Ishikawa (cell line): ENCODE results near the gene THSD4.

ENCODE experiments used
- CEBPB ChIP-seq: IDR thresholded peaks from 2 replicates; pipeline ENCODE4 v1.6.1; 2012
- CREB1 ChIP-seq: IDR thresholded peaks from 2 replicates; pipeline ENCODE4 v1.6.1; 2012; ENCODE audit warnings: low read depth
- EGR1 ChIP-seq: IDR thresholded peaks from 2 replicates; pipeline ENCODE4 v1.6.1; 2012
- EP300 ChIP-seq: IDR thresholded peaks from 2 replicates; pipeline ENCODE4 v1.6.1; 2012; ENCODE audit warnings: borderline replicate concordance
- FOXM1 ChIP-seq: IDR thresholded peaks from 2 replicates; pipeline ENCODE4 v1.6.1; 2012; ENCODE audit warnings: low read depth, borderline replicate concordance
- NFIC ChIP-seq: IDR thresholded peaks from 2 replicates; pipeline ENCODE4 v1.6.1; 2012
- RAD21 ChIP-seq: IDR thresholded peaks from 2 replicates; pipeline ENCODE4 v1.6.1; 2012; ENCODE audit warnings: low read depth
- TAF1 ChIP-seq: IDR thresholded peaks from 2 replicates; pipeline ENCODE4 v1.6.1; 2012; ENCODE audit warnings: low read depth, mild to moderate bottlenecking
- TCF12 ChIP-seq: IDR thresholded peaks from 2 replicates; pipeline ENCODE4 v1.6.1; 2012; ENCODE audit warnings: low read depth
- TEAD4 ChIP-seq: IDR thresholded peaks from 2 replicates; pipeline ENCODE4 v1.6.1; 2012
- YY1 ChIP-seq: IDR thresholded peaks from 2 replicates; pipeline ENCODE4 v1.6.1; 2012; ENCODE audit warnings: low read depth
- ZBTB7A ChIP-seq: IDR thresholded peaks from 2 replicates; pipeline ENCODE4 v1.6.1; 2012; ENCODE audit warnings: low read depth
- TF ChIP-seq, protein P1 (sequence below): IDR thresholded peaks from 2 replicates; pipeline ENCODE4 v1.6.1; 2012
- TF ChIP-seq, protein P2 (sequence below): IDR thresholded peaks from 2 replicates; pipeline ENCODE4 v1.6.1; 2012; ENCODE audit warnings: low read depth, mild to moderate bottlenecking
- TF ChIP-seq, protein P3 (sequence below): IDR thresholded peaks from 2 replicates; pipeline ENCODE4 v1.6.1; 2012

Gene THSD4

DNA sequence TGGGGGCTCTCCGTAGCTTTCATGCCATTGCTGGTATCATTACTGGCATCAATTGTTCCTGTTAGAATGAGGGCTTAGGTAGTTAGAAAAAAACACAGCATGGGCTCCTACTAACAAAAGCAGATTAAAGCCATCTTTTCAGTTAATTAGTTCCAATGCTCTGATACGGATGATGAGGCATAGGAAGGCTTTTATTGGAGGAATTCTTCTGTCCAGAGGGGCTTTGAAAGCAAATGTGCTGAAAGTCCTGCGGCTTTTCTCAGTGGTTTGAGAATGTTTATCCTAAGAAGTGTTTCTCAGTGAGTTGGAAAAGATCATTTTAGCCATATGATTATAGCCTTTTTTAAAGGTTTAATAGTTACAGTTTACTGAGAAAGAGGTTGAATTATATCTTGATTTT is 198.5 kb downstream of the THSD4 start:
- TF ChIP-seq TEAD4: no peak
- TF ChIP-seq, protein P1, sequence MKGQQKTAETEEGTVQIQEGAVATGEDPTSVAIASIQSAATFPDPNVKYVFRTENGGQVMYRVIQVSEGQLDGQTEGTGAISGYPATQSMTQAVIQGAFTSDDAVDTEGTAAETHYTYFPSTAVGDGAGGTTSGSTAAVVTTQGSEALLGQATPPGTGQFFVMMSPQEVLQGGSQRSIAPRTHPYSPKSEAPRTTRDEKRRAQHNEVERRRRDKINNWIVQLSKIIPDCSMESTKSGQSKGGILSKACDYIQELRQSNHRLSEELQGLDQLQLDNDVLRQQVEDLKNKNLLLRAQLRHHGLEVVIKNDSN: no peak
- no peak for TF ChIP-seq CEBPB
- TF ChIP-seq YY1: no peak
- TF ChIP-seq CREB1: no peak
- no peak for TF ChIP-seq EP300
- TF ChIP-seq ZBTB7A: no peak
- TF ChIP-seq, protein P2, sequence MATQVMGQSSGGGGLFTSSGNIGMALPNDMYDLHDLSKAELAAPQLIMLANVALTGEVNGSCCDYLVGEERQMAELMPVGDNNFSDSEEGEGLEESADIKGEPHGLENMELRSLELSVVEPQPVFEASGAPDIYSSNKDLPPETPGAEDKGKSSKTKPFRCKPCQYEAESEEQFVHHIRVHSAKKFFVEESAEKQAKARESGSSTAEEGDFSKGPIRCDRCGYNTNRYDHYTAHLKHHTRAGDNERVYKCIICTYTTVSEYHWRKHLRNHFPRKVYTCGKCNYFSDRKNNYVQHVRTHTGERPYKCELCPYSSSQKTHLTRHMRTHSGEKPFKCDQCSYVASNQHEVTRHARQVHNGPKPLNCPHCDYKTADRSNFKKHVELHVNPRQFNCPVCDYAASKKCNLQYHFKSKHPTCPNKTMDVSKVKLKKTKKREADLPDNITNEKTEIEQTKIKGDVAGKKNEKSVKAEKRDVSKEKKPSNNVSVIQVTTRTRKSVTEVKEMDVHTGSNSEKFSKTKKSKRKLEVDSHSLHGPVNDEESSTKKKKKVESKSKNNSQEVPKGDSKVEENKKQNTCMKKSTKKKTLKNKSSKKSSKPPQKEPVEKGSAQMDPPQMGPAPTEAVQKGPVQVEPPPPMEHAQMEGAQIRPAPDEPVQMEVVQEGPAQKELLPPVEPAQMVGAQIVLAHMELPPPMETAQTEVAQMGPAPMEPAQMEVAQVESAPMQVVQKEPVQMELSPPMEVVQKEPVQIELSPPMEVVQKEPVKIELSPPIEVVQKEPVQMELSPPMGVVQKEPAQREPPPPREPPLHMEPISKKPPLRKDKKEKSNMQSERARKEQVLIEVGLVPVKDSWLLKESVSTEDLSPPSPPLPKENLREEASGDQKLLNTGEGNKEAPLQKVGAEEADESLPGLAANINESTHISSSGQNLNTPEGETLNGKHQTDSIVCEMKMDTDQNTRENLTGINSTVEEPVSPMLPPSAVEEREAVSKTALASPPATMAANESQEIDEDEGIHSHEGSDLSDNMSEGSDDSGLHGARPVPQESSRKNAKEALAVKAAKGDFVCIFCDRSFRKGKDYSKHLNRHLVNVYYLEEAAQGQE: no peak
- TF ChIP-seq, protein P3, sequence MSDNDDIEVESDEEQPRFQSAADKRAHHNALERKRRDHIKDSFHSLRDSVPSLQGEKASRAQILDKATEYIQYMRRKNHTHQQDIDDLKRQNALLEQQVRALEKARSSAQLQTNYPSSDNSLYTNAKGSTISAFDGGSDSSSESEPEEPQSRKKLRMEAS: no peak
- TF ChIP-seq RAD21: no peak
- no peak for TF ChIP-seq TAF1
- no peak for TF ChIP-seq EGR1
- no peak for TF ChIP-seq NFIC
- no peak for TF ChIP-seq TCF12
- TF ChIP-seq FOXM1: no peak

DNA sequence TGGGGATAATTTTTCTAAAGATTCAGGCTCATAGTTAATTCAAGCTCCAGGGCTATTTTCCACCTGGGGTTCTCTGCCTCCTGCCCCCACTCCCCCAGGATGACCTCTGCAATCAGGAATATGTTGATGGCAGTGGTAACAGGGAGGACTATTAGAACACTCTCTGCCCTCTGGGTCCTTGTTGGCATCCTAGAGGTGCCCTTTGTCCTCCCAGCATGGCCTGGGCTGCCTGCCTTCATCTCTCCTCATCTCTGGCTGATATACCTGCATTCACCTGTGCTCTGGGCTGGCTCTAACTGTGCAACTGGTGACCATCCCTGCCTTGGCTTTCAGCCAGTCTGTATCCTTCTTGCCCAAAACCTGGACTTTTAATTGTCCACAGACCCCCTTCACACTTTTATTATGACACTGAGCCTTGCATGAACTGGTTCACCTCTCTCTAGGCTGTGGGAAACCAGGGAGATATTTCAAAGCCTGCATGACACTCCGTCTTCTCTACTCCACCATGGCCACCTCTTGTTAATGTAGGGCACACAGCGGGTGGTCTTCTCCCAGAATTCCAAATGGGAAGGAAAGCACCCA is 199.8 kb downstream of the THSD4 start:
- TF ChIP-seq, protein P3: no peak
- TF ChIP-seq FOXM1: no peak
- no peak for TF ChIP-seq TAF1
- TF ChIP-seq, protein P1: no peak
- TF ChIP-seq EP300: no peak
- TF ChIP-seq TEAD4: no peak
- TF ChIP-seq, protein P2: no peak

DNA sequence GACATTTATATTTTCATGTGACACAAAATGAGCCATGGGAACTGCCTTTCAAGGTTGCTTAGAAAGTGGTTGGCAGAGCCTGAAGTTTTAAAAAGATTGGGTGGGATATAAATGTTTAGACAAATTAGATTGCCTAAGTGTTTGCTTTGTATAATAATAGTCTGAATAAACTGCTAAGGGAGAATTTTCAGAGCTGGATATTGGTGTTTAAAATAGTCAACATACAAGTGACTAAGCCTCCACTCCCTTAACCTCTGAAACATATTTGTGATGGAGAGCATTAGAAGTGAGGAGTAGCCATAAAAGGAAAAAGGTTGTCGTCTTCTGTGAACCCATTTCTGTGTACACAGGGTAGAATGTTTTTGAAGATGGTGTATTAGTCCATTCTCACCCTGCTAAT is 201.6 kb downstream of the THSD4 start:
- TF ChIP-seq, protein P2: no peak
- TF ChIP-seq, protein P1: no peak
- TF ChIP-seq YY1 (no peak), ZBTB7A (no peak), TCF12 (no peak)

DNA sequence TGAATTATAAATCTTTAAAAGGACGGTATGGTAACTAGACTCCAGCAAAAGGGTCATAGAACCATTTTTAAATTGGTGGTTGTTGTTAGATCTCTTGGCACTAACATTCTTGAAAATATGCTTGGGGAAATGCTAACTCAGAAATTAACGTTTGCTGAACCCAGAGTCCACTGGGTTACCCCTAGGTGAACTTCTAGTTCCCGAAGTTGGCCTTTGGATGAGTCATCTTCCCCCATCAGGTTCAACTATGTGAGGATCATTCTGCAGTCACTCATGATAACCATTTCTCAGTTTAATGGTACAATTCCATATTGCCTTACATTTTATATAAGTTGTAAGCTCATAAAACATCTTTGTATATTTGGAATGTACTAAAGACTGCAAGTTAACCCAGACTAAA is 204.7 kb downstream of the THSD4 start:
- no peak for TF ChIP-seq TCF12

DNA sequence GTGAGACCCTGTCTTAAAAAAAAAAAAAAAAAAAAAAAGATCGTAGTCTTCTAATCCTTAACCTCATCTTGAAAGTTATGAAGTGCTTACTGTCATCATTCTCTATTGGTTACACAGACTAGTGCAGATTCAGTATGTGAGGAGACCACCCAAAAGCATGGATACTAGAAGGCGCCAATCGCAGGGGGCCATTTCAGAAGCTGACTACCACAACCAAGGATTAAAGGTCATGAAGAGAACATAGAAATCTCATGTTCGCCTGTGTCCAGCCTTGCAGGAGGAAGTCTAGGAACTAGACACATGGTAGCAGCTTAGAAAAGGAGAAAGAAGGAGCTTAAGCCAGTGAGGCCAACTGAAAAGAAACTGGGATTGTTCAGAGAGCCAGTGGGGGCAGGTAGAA is 207.8 kb downstream of the THSD4 start:
- TF ChIP-seq EP300: no peak
